ENCODE data around the gene RALGPS2.
"Not testable (repeated sequence)": the region's sequence is repeated elsewhere in the genome, so short reads cannot be mapped to it uniquely, and the experiment has no call there.

RALGPS2 gene

DNA sequence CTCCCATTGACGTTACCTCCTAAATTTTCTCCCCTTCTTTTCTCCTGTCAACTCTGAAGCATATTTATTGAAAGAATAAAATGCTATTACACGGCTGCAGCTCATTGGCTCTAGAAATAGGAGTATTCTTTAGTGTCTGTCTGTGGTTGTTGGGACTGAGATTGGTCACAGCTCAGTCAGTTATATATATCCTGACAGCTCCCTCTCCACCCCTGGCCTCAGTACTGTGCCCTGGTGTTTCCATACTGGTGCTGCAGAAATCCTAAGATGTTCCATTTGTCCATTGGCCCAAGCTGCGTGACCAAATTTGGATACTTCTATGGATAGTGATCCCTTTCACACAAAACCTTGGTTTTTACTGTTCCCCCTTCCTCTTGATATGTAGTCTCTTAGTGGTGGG lies 67.3 kb downstream of the RALGPS2 start:
- no peak for DNase-seq

- DNase-seq, result no peak
These were observed 71.0 kb downstream of the RALGPS2 start for GRCh38 chr1:178796013-178796412.

DNA sequence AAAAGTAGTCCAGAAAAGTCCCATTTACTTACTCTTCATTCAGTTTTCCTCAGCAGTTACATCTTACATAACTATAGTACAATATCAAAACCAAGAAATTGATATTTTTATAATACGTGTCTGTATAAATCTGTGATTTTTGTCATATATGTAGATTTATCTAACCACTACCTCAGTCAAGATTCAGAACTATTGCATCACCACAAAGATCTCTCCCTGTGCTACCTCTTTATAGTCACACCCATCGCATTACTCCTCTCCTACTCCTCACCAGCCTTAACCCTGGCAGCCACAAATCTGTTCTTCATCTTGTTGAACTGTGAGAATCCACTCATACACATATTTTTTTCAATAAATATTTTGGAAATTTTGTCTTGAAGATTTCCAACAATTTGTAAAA lies 72.5 kb downstream of the RALGPS2 start:
- DNase-seq, result no peak

- no peak for DNase-seq
These were observed 73.3 kb downstream of the RALGPS2 start for GRCh38 chr1:178798232-178798861.

- no peak for DNase-seq
These were observed 77.8 kb downstream of the RALGPS2 start for GRCh38 chr1:178802873-178803272.

DNA sequence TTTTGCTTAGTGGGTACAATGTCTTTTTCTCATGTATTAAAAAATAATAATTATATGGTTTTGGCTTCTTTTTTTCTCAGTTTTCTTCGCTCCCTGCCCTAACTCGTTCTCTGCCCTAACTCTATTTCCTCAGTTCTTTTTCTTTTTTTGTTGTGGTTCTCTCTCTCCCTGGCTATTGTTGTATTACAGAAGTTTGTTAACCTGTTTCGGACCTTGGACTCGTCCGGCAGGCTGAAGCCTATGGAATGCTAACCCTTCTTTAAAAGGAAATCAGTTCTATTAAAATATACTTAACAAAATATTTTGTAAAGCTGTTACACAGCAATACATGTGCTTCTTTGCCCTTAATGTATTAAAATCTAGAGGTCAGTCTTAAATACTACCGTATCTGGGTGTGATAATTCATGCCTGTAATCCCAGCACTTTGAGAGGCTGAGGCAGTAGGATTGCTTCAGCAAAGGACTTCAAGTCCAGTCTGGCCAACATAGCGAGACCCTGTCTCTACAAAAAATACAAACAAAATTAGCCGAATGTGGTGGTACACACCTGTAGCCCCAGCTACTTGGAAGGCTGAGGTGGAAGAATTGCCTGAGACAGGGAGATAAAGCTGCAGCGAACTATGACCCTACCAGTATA lies 81.7 kb downstream of the RALGPS2 start:
- no peak for DNase-seq

- DNase-seq, result no peak
These were observed 83.5 kb downstream of the RALGPS2 start for GRCh38 chr1:178808529-178808928.

- DNase-seq, result no peak
These were observed 85.5 kb downstream of the RALGPS2 start for GRCh38 chr1:178810585-178810984.

GRCh38 chr1:178818416-178818815 lies 93.4 kb downstream of the RALGPS2 start:
- DNase-seq, result peak; percentile 45

- no peak for DNase-seq
These were observed 94.1 kb downstream of the RALGPS2 start for GRCh38 chr1:178819123-178819522.

DNA sequence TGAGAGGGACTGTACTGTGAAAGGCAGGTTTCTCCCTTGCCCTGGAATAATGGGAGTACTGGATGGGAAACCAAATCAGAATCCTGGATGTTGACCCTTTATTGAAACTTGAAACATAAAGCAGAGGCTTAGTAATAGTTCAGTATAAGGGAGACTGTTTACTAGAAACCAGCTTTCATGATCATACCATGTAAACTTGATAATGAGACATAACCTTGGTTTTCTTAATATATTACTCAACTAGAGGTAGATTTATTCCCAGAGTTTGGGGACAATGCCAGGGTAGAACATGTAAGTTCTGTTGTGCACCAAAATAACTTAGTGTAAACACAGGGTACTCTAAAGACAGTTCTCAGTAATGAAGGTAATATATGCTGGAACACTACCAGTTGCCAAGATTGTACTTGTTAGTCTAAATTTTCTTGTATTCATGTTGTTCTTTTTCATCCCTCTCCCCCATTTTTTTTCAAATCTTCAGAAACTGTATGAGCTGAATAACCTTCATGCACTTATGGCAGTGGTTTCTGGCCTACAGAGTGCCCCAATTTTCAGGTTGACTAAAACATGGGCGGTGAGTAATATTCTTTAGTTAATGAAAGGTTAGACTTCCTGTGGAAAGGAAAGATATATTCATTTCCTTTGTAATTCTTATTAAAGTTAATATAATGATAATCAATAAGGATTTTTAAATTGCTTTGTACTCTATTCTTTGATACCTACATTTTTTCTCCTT lies 96.3 kb downstream of the RALGPS2 start:
- DNase-seq, result no peak

GRCh38 chr1:178825167-178825566 lies 100.1 kb downstream of the RALGPS2 start:
- no peak for DNase-seq

- no peak for DNase-seq
These were observed 119.4 kb downstream of the RALGPS2 start for GRCh38 chr1:178844436-178844835.

DNA sequence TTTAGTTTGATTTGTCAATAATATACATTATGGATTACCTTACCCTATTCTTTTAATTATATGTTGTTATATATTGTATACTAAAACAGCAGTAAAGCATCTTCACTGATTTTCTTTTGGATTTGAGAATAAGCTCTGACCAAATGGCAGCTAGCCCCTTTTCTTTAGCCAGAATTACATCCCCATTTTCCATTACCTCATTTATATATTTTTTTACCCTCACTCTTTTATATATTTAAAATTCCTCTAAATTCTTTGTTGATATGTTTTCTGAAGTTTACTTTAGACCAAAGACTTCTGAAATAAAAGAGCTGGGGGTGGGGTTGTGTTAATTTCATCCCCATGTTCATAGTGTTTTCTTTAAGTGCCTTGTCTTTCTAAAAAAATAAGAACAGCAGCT lies 121.3 kb downstream of the RALGPS2 start:
- no peak for DNase-seq

- peak; percentile 75 for DNase-seq
These were observed 122.4 kb downstream of the RALGPS2 start for GRCh38 chr1:178847396-178847849.

DNA sequence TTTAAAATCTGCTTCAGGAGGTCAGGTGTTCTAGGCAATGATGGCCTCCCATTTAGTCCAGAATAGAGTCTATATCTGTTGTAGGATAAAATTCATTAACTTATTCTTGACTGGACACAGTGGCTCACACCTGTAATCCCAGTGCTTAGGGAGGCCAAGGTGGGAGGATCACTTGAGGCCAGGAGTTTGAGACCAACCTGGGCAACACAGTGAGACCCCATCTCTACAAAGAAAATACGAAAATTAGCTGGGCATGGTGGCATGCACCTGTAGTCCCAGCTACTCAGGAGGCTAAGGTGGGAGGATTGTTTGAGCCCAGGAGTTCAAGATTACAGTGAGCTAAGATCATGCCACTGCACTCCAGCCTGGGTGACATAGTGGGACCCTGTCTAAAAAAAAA lies 122.9 kb downstream of the RALGPS2 start:
- not testable (repeated sequence) for DNase-seq

DNA sequence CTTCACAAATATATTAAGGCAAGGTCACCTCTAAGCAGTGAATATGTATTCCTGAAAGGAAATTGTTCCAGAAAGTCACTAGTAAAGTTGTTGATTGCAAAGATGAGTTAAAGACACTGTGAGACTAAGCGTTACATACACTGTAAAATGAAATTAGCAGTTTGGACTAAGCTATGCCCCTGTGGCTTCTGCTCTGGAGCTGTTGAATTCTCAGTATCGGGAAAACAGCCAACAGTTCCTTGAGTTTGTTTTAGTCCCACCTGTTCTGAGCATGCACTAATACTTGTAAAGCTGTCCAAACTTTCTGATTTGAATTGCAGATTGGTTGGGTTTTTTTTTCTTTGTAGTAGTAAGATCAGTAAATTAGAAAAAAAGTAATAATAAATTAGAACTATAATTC lies 124.9 kb downstream of the RALGPS2 start:
- no peak for DNase-seq

DNA sequence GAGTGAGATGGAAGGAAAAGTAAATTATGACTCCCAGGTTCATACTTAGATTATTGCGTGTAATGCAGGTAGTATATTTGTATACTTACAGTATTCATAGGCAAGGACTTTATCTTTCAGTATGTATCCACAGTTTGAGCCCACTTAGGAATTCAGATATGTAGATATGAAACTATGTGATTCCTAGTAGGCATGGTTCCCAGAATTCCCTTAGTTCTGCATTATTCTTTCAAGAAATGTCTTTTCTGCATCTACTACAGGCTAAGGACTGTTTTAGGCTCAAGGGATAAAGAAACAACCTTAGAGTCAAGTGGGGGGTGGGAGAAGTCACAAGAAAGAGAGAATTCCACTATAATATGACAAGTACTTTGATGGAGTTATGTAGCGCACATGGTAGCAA lies 132.1 kb downstream of the RALGPS2 start:
- DNase-seq, result no peak

- no peak for DNase-seq
These were observed 137.4 kb downstream of the RALGPS2 start for GRCh38 chr1:178862416-178862815.

DNA sequence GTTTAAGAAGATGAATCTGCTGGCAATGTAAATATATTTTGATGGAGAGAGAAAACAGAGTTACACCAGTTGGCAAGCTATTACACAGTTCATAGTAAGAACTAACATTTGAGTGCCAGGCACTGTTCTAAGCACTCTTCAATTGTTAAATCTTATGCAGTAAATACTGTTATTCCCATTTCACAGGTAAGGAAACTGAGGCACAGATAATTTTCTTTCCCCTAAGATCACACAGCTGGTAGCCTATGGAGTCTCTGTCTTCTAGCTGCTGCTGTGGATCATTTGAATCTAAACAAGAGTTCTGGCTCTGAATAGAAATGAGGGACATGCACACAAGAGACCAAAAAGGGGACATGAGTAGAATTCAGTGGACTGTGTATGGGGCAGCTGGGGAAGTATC lies 137.8 kb downstream of the RALGPS2 start:
- no peak for DNase-seq

GRCh38 chr1:178864326-178864725 lies 139.3 kb downstream of the RALGPS2 start:
- no peak for DNase-seq

DNA sequence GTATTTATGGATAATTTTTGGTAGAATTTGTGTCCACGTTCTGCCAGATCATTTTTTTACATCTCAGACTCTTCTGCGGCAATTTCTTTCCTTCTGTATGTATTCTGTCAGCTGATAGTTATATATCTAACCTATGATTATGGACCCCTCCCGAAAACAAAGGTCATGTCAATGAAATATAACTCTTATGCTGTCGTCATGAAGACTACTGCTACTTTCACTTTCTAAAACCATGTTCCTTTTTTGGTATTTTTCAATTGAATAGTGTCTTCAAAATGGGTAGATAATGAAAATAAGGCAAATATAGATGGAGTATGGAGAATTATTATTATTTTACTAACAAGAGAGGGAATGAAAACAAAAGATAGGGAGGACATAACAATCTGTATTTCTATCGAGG lies 142.6 kb downstream of the RALGPS2 start:
- no peak for DNase-seq

DNA sequence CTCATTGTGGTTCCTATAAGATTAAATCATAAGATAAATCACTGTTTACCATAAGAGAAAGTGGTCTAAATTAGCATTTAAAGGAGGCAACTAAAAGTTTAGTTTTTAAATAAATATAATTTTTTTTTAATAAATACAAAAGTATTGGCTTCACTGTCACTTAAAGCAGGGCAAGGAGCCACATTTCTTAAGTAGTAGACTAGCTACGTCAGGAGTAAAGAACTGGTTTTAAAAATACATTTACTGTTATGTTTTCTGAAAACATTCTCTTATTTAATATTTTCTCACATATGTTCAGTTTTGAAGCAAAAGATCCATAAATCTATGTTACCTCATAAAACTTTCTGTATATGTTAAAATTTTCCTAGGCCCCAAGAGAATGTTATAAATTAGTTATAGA lies 143.7 kb downstream of the RALGPS2 start:
- no peak for DNase-seq

GRCh38 chr1:178869119-178869697 lies 144.2 kb downstream of the RALGPS2 start:
- DNase-seq, result peak; percentile 37

Data from EL (cell line).